GM23338 (cell line): Measurements from ENCODE around the gene GPC5. TPM values are rescaled to one million over a fixed set of nuclear protein-coding genes. Genes with fewer than 3 reads are reported as not detected.

Source experiments
- ATAC-seq: fragments of 200-7000 bp; cut with Tn5 transposase; 3 replicates; pipeline ENCODE4 v1.9.1; 2020
- DNase-seq: peaks from one replicate; pipeline ENCODE4 v3.0.0-alpha.2; 2015; ENCODE audit warnings: low spot score
- H2AFZ ChIP-seq: fragments of 200-600 bp; sonication (generic); 2 replicates; pipeline ENCODE4 v1.8.0; 2016; ENCODE audit warnings: antibody characterized with exemption, mild to moderate bottlenecking, moderate library complexity
- H3F3A ChIP-seq: fragments of 200-600 bp; sonication (generic); replicated peaks from 2 replicates; pipeline ENCODE4 v1.8.0; 2017; ENCODE audit warnings: antibody characterized with exemption, mixed run types, low read depth
- H3K27ac ChIP-seq: fragments of 200-600 bp; sonication (generic); 2 replicates; pipeline ENCODE4 v1.6.1; 2016; ENCODE audit warnings: low read depth
- H3K27me3 ChIP-seq: fragments of 200-600 bp; sonication (generic); 2 replicates; pipeline ENCODE4 v1.8.0; 2016; ENCODE audit warnings: mild to moderate bottlenecking, mixed run types, moderate library complexity; ENCODE audit not compliant: insufficient read depth
- H3K36me3 ChIP-seq: fragments of 200-600 bp; sonication (generic); 2 replicates; pipeline ENCODE4 v1.8.0; 2016; ENCODE audit warnings: mild to moderate bottlenecking; ENCODE audit not compliant: insufficient read depth
- H3K4me1 ChIP-seq: fragments of 200-600 bp; sonication (generic); 2 replicates; pipeline ENCODE4 v1.8.0; 2016; ENCODE audit warnings: mild to moderate bottlenecking, moderate library complexity; ENCODE audit not compliant: insufficient read depth
- H3K4me2 ChIP-seq: fragments of 200-600 bp; sonication (generic); 2 replicates; pipeline ENCODE4 v1.7.1; 2017; ENCODE audit warnings: mixed run types
- H3K4me3 ChIP-seq: fragments of 200-600 bp; sonication (generic); 2 replicates; pipeline ENCODE4 v1.6.1; 2016; ENCODE audit warnings: mixed run types
- H3K79me2 ChIP-seq: fragments of 200-600 bp; sonication (generic); replicated peaks from 2 replicates; pipeline ENCODE4 v1.8.0; 2017; ENCODE audit warnings: mild to moderate bottlenecking; ENCODE audit not compliant: insufficient read depth
- H3K9me2 ChIP-seq: fragments of 200-600 bp; sonication (generic); 2 replicates; pipeline ENCODE4 v1.8.0; 2017; ENCODE audit not compliant: insufficient read depth
- H4K20me1 ChIP-seq: fragments of 200-600 bp; sonication (generic); replicated peaks from 2 replicates; pipeline ENCODE4 v1.8.0; 2017; ENCODE audit warnings: mild to moderate bottlenecking; ENCODE audit not compliant: insufficient read depth
- H3K27ac Mint-ChIP-seq: 2 replicates; pipeline ENCODE4 v1.8.0; 2020; ENCODE audit warnings: inconsistent platforms, mild to moderate bottlenecking, moderate library complexity, mixed read lengths
- H3K27me3 Mint-ChIP-seq: 3 replicates; pipeline ENCODE4 v1.8.0; 2022; ENCODE audit warnings: low read depth, mild to moderate bottlenecking, moderate library complexity, mixed read lengths, inconsistent platforms; ENCODE audit not compliant: insufficient read depth, poor library complexity
- H3K36me3 Mint-ChIP-seq: 3 replicates; pipeline ENCODE4 v1.8.0; 2021; ENCODE audit warnings: low read depth, mild to moderate bottlenecking, inconsistent platforms, moderate library complexity, mixed read lengths
- H3K4me1 Mint-ChIP-seq: 3 replicates; pipeline ENCODE4 v1.8.0; 2020; ENCODE audit warnings: mild to moderate bottlenecking, inconsistent platforms, mixed read lengths
- H3K4me3 Mint-ChIP-seq: 3 replicates; pipeline ENCODE4 v1.8.0; 2021; ENCODE audit warnings: moderate library complexity, mild to moderate bottlenecking, inconsistent platforms, mixed read lengths
- H3K9me3 Mint-ChIP-seq: 3 replicates; pipeline ENCODE4 v1.8.0; 2020; ENCODE audit warnings: moderate library complexity, mild to moderate bottlenecking, inconsistent platforms, mixed read lengths
- CREB1 ChIP-seq: fragments of 250-450 bp; sonication (Bioruptor Pico); IDR thresholded peaks from 2 replicates; pipeline ENCODE4 v1.5.0; 2020; ENCODE audit warnings: low read depth, mild to moderate bottlenecking, moderate library complexity
- EZH2 ChIP-seq: fragments of 200-600 bp; sonication (generic); IDR thresholded peaks from one replicate; pipeline ENCODE4 v1.8.0; 2017; ENCODE audit warnings: antibody characterized with exemption, mild to moderate bottlenecking, low read depth; ENCODE audit not compliant: unreplicated experiment
- EZH2phosphoT487 ChIP-seq: fragments of 200-600 bp; sonication (generic); IDR thresholded peaks from one replicate; pipeline ENCODE4 v1.8.1; 2018; ENCODE audit warnings: antibody characterized with exemption; ENCODE audit not compliant: unreplicated experiment
- JUNB ChIP-seq: IDR thresholded peaks from one replicate; pipeline ENCODE4 v1.6.1; 2016; ENCODE audit warnings: antibody characterized with exemption; ENCODE audit not compliant: unreplicated experiment
- NANOG ChIP-seq: IDR thresholded peaks from 2 replicates; pipeline ENCODE4 v1.6.1; 2016; ENCODE audit warnings: antibody characterized with exemption, borderline replicate concordance
- POLR2AphosphoS5 ChIP-seq: IDR thresholded peaks from 2 replicates; pipeline ENCODE4 v1.6.1; 2016; ENCODE audit warnings: antibody characterized with exemption, low read depth
- STAT1 ChIP-seq: IDR thresholded peaks from one replicate; pipeline ENCODE4 v1.6.1; 2016; ENCODE audit warnings: antibody characterized with exemption; ENCODE audit not compliant: unreplicated experiment
- ZNF114 ChIP-seq: fragments of 250-450 bp; sonication (Bioruptor Pico); IDR thresholded peaks from 2 replicates; pipeline ENCODE4 v1.5.0; 2020; ENCODE audit warnings: mild to moderate bottlenecking, moderate library complexity
- ZNF331 ChIP-seq: fragments of 250-450 bp; sonication (Bioruptor Pico); IDR thresholded peaks from 2 replicates; pipeline ENCODE4 v1.5.0; 2020; ENCODE audit warnings: low read depth, mild to moderate bottlenecking, moderate library complexity
- polyA plus RNA-seq: library from polyadenylated mRNA; unstranded; fragments of >200 nt; fragmentation: Nextera tagmentation; extraction: Ambion mirVana; gene quantifications from 2 replicates; pipeline ENCODE4 v1.2.1, GENCODE V29; 2016
- total RNA-seq: library from RNA; depleted of rRNA; stranded (reverse); fragments of >200 nt; shearing (Covaris generic); gene quantifications from 2 replicates; pipeline ENCODE4 v1.2.3, GENCODE V29; 2014
- TF ChIP-seq, protein P1 (sequence below): fragments of 250-450 bp; sonication (Bioruptor Pico); IDR thresholded peaks from 2 replicates; pipeline ENCODE4 v1.5.0; 2020; ENCODE audit warnings: mild to moderate bottlenecking, moderate library complexity
- TF ChIP-seq, protein P2 (sequence below): IDR thresholded peaks from one replicate; pipeline ENCODE4 v1.6.1; 2018; ENCODE audit warnings: antibody characterized with exemption; ENCODE audit not compliant: unreplicated experiment
- TF ChIP-seq, protein P3 (sequence below), 2 experiments: fragments of 200-600 bp in 1 of 2; sonication (generic) in 1 of 2; conservative IDR thresholded peaks; 2 replicates each; pipeline versions ENCODE4 v1.5.1 to v1.6.1; 2016 to 2017; ENCODE audit warnings: antibody characterized with exemption in 2 of 2, low read depth in 2 of 2, mild to moderate bottlenecking in 2 of 2, moderate library complexity in 1 of 2
- TF ChIP-seq, protein P4 (sequence below): IDR thresholded peaks from 2 replicates; pipeline ENCODE4 v1.6.1; 2016; ENCODE audit warnings: antibody characterized with exemption

The GPC5 gene
- total and polyA plus RNA-seq, 2 experiments from 2014 or later, result 0.95 to 1.1 TPM

DNA sequence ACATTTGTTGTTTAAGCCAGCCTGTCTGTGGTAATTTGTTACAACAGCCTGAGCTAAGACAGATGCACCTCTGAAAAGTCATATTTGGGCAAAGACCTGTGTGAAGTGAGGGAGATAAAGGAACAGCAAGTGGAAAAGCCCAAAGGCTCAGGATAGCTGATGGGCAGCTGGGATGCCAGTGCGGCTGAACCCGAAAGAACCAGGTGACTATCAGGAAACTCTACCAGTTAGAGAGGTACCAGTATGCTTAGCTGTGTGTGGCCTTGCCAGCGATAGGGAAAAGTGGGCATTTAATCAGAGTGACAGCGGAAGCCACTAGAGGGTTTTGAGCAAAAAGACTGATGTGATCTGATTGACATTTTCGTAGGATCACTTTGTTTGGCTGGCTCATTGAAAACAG lies 1063.4 kb downstream of the GPC5 start:
- no peak for DNase-seq
- H3K4me1 Mint-ChIP-seq, result no peaks in the 10 kb centered on the region
- Histone ChIP-seq H3K9me2 (no peaks in the 10 kb centered on the region), H3K4me1 (no peaks in the 10 kb centered on the region), H3K27ac (no peak overlapping the region), H3F3A (no peaks in the 10 kb centered on the region), H3K27me3 (no peaks in the 10 kb centered on the region), H3K36me3 (no peaks in the 10 kb centered on the region), H3K4me2 (no peak overlapping the region), H4K20me1 (no peaks in the 10 kb centered on the region), H3K79me2 (no peaks in the 10 kb centered on the region), H2AFZ (no peak overlapping the region), H3K4me3 (no peak overlapping the region)
- no peaks in the 10 kb centered on the region for H3K36me3 Mint-ChIP-seq
- no peaks in the 10 kb centered on the region for H3K9me3 Mint-ChIP-seq
- no peak overlapping the region for H3K27ac Mint-ChIP-seq
- no peak for ATAC-seq
- H3K4me3 Mint-ChIP-seq, result no peak overlapping the region
- no peaks in the 10 kb centered on the region for H3K27me3 Mint-ChIP-seq
- TF ChIP-seq ZNF331 (CRISPR knock-in tag), result no peak
- TF ChIP-seq, protein P1, sequence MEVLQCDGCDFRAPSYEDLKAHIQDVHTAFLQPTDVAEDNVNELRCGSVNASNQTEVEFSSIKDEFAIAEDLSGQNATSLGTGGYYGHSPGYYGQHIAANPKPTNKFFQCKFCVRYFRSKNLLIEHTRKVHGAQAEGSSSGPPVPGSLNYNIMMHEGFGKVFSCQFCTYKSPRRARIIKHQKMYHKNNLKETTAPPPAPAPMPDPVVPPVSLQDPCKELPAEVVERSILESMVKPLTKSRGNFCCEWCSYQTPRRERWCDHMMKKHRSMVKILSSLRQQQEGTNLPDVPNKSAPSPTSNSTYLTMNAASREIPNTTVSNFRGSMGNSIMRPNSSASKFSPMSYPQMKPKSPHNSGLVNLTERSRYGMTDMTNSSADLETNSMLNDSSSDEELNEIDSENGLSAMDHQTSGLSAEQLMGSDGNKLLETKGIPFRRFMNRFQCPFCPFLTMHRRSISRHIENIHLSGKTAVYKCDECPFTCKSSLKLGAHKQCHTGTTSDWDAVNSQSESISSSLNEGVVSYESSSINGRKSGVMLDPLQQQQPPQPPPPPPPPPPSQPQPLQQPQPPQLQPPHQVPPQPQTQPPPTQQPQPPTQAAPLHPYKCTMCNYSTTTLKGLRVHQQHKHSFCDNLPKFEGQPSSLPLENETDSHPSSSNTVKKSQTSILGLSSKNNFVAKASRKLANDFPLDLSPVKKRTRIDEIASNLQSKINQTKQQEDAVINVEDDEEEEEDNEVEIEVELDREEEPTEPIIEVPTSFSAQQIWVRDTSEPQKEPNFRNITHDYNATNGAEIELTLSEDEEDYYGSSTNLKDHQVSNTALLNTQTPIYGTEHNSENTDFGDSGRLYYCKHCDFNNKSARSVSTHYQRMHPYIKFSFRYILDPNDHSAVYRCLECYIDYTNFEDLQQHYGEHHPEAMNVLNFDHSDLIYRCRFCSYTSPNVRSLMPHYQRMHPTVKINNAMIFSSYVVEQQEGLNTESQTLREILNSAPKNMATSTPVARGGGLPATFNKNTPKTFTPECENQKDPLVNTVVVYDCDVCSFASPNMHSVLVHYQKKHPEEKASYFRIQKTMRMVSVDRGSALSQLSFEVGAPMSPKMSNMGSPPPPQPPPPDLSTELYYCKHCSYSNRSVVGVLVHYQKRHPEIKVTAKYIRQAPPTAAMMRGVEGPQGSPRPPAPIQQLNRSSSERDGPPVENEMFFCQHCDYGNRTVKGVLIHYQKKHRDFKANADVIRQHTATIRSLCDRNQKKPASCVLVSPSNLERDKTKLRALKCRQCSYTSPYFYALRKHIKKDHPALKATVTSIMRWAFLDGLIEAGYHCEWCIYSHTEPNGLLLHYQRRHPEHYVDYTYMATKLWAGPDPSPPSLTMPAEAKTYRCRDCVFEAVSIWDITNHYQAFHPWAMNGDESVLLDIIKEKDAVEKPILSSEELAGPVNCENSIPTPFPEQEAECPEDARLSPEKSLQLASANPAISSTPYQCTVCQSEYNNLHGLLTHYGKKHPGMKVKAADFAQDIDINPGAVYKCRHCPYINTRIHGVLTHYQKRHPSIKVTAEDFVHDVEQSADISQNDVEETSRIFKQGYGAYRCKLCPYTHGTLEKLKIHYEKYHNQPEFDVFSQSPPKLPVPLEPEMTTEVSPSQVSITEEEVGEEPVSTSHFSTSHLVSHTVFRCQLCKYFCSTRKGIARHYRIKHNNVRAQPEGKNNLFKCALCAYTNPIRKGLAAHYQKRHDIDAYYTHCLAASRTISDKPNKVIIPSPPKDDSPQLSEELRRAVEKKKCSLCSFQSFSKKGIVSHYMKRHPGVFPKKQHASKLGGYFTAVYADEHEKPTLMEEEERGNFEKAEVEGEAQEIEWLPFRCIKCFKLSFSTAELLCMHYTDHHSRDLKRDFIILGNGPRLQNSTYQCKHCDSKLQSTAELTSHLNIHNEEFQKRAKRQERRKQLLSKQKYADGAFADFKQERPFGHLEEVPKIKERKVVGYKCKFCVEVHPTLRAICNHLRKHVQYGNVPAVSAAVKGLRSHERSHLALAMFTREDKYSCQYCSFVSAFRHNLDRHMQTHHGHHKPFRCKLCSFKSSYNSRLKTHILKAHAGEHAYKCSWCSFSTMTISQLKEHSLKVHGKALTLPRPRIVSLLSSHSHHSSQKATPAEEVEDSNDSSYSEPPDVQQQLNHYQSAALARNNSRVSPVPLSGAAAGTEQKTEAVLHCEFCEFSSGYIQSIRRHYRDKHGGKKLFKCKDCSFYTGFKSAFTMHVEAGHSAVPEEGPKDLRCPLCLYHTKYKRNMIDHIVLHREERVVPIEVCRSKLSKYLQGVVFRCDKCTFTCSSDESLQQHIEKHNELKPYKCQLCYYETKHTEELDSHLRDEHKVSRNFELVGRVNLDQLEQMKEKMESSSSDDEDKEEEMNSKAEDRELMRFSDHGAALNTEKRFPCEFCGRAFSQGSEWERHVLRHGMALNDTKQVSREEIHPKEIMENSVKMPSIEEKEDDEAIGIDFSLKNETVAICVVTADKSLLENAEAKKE, result no peak
- TF ChIP-seq NANOG, result no peak
- TF ChIP-seq ZNF114 (CRISPR knock-in tag), result no peak
- TF ChIP-seq JUNB, result no peak
- no peak for TF ChIP-seq POLR2AphosphoS5
- TF ChIP-seq, protein P2, sequence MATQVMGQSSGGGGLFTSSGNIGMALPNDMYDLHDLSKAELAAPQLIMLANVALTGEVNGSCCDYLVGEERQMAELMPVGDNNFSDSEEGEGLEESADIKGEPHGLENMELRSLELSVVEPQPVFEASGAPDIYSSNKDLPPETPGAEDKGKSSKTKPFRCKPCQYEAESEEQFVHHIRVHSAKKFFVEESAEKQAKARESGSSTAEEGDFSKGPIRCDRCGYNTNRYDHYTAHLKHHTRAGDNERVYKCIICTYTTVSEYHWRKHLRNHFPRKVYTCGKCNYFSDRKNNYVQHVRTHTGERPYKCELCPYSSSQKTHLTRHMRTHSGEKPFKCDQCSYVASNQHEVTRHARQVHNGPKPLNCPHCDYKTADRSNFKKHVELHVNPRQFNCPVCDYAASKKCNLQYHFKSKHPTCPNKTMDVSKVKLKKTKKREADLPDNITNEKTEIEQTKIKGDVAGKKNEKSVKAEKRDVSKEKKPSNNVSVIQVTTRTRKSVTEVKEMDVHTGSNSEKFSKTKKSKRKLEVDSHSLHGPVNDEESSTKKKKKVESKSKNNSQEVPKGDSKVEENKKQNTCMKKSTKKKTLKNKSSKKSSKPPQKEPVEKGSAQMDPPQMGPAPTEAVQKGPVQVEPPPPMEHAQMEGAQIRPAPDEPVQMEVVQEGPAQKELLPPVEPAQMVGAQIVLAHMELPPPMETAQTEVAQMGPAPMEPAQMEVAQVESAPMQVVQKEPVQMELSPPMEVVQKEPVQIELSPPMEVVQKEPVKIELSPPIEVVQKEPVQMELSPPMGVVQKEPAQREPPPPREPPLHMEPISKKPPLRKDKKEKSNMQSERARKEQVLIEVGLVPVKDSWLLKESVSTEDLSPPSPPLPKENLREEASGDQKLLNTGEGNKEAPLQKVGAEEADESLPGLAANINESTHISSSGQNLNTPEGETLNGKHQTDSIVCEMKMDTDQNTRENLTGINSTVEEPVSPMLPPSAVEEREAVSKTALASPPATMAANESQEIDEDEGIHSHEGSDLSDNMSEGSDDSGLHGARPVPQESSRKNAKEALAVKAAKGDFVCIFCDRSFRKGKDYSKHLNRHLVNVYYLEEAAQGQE, result no peak
- TF ChIP-seq STAT1, result no peak
- no peak for TF ChIP-seq EZH2phosphoT487
- TF ChIP-seq, protein P3, sequence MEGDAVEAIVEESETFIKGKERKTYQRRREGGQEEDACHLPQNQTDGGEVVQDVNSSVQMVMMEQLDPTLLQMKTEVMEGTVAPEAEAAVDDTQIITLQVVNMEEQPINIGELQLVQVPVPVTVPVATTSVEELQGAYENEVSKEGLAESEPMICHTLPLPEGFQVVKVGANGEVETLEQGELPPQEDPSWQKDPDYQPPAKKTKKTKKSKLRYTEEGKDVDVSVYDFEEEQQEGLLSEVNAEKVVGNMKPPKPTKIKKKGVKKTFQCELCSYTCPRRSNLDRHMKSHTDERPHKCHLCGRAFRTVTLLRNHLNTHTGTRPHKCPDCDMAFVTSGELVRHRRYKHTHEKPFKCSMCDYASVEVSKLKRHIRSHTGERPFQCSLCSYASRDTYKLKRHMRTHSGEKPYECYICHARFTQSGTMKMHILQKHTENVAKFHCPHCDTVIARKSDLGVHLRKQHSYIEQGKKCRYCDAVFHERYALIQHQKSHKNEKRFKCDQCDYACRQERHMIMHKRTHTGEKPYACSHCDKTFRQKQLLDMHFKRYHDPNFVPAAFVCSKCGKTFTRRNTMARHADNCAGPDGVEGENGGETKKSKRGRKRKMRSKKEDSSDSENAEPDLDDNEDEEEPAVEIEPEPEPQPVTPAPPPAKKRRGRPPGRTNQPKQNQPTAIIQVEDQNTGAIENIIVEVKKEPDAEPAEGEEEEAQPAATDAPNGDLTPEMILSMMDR (conservative IDR thresholded peaks at IDR 0.05; ENCODE audit: low read depth in 2 of 2), result no peak
- no peak for TF ChIP-seq CREB1 (CRISPR knock-in tag)
- TF ChIP-seq, protein P4, sequence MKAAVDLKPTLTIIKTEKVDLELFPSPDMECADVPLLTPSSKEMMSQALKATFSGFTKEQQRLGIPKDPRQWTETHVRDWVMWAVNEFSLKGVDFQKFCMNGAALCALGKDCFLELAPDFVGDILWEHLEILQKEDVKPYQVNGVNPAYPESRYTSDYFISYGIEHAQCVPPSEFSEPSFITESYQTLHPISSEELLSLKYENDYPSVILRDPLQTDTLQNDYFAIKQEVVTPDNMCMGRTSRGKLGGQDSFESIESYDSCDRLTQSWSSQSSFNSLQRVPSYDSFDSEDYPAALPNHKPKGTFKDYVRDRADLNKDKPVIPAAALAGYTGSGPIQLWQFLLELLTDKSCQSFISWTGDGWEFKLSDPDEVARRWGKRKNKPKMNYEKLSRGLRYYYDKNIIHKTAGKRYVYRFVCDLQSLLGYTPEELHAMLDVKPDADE, result no peak
- no peak for TF ChIP-seq EZH2
